Liver (tissue), 3 donors: ENCODE results near the gene ADCY7.

Experiments used
- GABPA ChIP-seq, 2 donors: IDR thresholded peaks in 1 of 2; conservative IDR thresholded peaks in 1 of 2; 2 replicates each; pipeline ENCODE4 v1.6.1; 2016; ENCODE audit warnings: antibody characterized with exemption in 2 of 2, mild to moderate bottlenecking in 1 of 2, moderate library complexity in 1 of 2
- SP1 ChIP-seq: IDR thresholded peaks from 2 replicates; pipeline ENCODE4 v1.6.1; 2018; ENCODE audit warnings: antibody characterized with exemption, mild to moderate bottlenecking
- TAF1 ChIP-seq: conservative IDR thresholded peaks from 2 replicates; pipeline ENCODE4 v1.6.1; 2016; ENCODE audit warnings: antibody characterized with exemption, mild to moderate bottlenecking
- TF ChIP-seq, protein P1 (sequence below): fragments of 150-350 bp; IDR thresholded peaks from 2 replicates; pipeline ENCODE4 v1.5.1; 2017; ENCODE audit warnings: improper control_type of control experiment, low read depth, low read length; ENCODE audit not compliant: missing input control
- donor health status: healthy.
- donor health status: healthy.

DNA sequence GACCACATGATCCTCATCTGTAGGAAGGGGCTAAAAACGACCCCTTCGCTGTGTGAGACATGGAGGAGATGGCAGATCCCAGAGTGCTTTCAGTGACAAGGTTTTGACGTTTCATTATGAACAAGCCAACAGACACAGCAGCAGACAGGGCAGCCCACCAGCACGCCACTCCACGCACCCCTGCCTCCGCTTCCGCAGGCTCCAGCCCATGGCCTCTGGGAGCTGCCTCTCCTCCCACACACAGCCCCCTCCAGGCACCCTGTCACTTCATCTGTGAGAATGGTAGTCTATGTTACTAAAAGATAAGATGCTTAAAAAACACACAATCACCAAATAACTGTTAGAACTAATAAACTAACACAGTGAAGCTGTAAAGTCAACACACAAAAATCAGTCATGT lies 12.3 kb upstream of the ADCY7 start:
- TF ChIP-seq SP1 = no peak
- no peak for TF ChIP-seq TAF1
- TF ChIP-seq, protein P1, sequence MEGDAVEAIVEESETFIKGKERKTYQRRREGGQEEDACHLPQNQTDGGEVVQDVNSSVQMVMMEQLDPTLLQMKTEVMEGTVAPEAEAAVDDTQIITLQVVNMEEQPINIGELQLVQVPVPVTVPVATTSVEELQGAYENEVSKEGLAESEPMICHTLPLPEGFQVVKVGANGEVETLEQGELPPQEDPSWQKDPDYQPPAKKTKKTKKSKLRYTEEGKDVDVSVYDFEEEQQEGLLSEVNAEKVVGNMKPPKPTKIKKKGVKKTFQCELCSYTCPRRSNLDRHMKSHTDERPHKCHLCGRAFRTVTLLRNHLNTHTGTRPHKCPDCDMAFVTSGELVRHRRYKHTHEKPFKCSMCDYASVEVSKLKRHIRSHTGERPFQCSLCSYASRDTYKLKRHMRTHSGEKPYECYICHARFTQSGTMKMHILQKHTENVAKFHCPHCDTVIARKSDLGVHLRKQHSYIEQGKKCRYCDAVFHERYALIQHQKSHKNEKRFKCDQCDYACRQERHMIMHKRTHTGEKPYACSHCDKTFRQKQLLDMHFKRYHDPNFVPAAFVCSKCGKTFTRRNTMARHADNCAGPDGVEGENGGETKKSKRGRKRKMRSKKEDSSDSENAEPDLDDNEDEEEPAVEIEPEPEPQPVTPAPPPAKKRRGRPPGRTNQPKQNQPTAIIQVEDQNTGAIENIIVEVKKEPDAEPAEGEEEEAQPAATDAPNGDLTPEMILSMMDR = no peak
- no peak for TF ChIP-seq GABPA (IDR thresholded peaks at IDR 0.05 in 1 of 2, conservative IDR thresholded peaks at IDR 0.05 in 1 of 2)
